Measurements from ENCODE around the gene MAPK12.

DNA sequence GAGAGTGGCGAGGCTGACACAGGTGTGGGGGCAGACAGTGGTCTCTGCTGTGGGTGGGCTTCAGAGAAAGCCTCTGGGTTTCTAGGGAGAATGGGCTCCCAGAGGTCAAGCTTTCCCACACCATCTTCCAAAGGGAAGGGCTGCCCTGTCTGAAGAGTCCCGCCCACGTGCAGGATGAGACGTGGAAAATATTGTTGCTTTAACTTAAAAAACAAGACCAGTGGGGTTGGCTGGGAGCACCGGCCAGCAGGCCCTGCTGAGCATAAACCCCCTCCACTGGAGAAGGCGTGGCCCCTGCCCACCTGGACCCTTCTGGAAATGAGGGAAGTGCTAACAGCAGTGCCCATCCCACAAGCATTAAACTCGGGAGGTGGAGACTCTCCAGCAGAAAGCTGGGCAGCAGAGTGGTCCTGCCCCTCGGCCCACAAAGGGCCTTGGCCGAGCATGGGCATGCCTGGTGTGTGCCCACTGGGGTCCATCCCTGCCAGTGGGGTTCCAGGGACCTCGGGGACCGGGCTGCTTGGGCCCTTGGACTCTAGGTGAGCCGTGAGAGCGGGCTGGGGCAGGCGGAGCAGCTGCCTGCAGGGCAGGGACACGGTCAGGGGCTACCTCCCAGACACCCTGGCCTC is 45.3 kb downstream of the MAPK12 start:
- TF ChIP-seq, protein P1, sequence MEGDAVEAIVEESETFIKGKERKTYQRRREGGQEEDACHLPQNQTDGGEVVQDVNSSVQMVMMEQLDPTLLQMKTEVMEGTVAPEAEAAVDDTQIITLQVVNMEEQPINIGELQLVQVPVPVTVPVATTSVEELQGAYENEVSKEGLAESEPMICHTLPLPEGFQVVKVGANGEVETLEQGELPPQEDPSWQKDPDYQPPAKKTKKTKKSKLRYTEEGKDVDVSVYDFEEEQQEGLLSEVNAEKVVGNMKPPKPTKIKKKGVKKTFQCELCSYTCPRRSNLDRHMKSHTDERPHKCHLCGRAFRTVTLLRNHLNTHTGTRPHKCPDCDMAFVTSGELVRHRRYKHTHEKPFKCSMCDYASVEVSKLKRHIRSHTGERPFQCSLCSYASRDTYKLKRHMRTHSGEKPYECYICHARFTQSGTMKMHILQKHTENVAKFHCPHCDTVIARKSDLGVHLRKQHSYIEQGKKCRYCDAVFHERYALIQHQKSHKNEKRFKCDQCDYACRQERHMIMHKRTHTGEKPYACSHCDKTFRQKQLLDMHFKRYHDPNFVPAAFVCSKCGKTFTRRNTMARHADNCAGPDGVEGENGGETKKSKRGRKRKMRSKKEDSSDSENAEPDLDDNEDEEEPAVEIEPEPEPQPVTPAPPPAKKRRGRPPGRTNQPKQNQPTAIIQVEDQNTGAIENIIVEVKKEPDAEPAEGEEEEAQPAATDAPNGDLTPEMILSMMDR (IDR thresholded peaks at IDR 0.05; ENCODE audit: poor library complexity) = no peak
- no peak for TF ChIP-seq EZH2phosphoT487 (IDR thresholded peaks at IDR 0.05; ENCODE audit: low read depth, severe bottlenecking, unreplicated experiment)

All from hepatocyte (in vitro differentiated cells).